PC-9 (cell line): ENCODE data around the gene PRKCH. TPM values are rescaled to one million over a fixed set of nuclear protein-coding genes. Genes with fewer than 3 reads are reported as not detected.

Experiments
- BruUV-seq: library from RNA; stranded (reverse); fragments of 400-500 nt; replicated peaks from 2 replicates; lab custom pipeline; 2021; lab: Mats Ljungman, UMichigan
- CTCF ChIA-PET: fragments of 300-600 bp; sonication (Branson Sonifier 250); formaldehyde crosslinking; loops from one replicate; lab custom pipeline; 2022; ENCODE audit warnings: antibody characterized with exemption; lab: Charles Lee
- POLR2A ChIA-PET: fragments of 300-600 bp; sonication (Branson Sonifier 250); formaldehyde crosslinking; loops from one replicate; lab custom pipeline; 2022; ENCODE audit warnings: antibody characterized with exemption; ENCODE audit not compliant: unreplicated experiment; lab: Charles Lee
- DNase-seq, 2 experiments: peaks; one replicate each; pipeline versions ENCODE4 v3.0.0 to v3.0.0-alpha.2; 2015 to 2022; ENCODE audit warnings: mixed read lengths in 1 of 2
- H2AFZ ChIP-seq: fragments of 200-600 bp; sonication (generic); 2 replicates; pipeline ENCODE4 v1.8.1; 2017; ENCODE audit warnings: antibody characterized with exemption
- H3F3A ChIP-seq: fragments of 200-600 bp; sonication (generic); 2 replicates; pipeline ENCODE4 v1.8.1; 2017; ENCODE audit warnings: antibody characterized with exemption, mild to moderate bottlenecking, low read depth; ENCODE audit not compliant: insufficient read depth
- H3K27ac ChIP-seq: fragments of 200-600 bp; sonication (generic); 2 replicates; pipeline ENCODE4 v1.6.1; 2016; ENCODE audit warnings: mixed run types
- H3K27me3 ChIP-seq: fragments of 200-600 bp; sonication (generic); 2 replicates; pipeline ENCODE4 v1.6.1; 2016; ENCODE audit warnings: low read depth, mixed run types; ENCODE audit not compliant: insufficient read depth
- H3K36me3 ChIP-seq: fragments of 200-600 bp; sonication (generic); 2 replicates; pipeline ENCODE4 v1.6.1; 2016; ENCODE audit warnings: low read depth, mixed run types
- H3K4me1 ChIP-seq: fragments of 200-600 bp; sonication (generic); replicated peaks from 2 replicates; pipeline ENCODE4 v1.6.1; 2016; ENCODE audit warnings: mixed run types; ENCODE audit not compliant: insufficient read depth
- H3K4me2 ChIP-seq: fragments of 200-600 bp; sonication (generic); 2 replicates; pipeline ENCODE4 v1.6.1; 2017; ENCODE audit warnings: mixed run types
- H3K4me3 ChIP-seq: fragments of 200-600 bp; sonication (generic); 2 replicates; pipeline ENCODE4 v1.6.1; 2016; ENCODE audit warnings: mixed run types
- H3K79me2 ChIP-seq: fragments of 200-600 bp; sonication (generic); 2 replicates; pipeline ENCODE4 v1.6.1; 2017; ENCODE audit warnings: low read depth, mixed run types
- H3K9me2 ChIP-seq: fragments of 200-600 bp; sonication (generic); 2 replicates; pipeline ENCODE4 v1.8.1; 2017; ENCODE audit warnings: mild to moderate bottlenecking; ENCODE audit not compliant: insufficient read depth
- H3K9me3 ChIP-seq: fragments of 200-600 bp; sonication (generic); 2 replicates; pipeline ENCODE4 v1.8.1; 2016; ENCODE audit warnings: low read depth; ENCODE audit not compliant: insufficient read depth
- H4K20me1 ChIP-seq: fragments of 200-600 bp; sonication (generic); 2 replicates; pipeline ENCODE4 v1.8.1; 2017; ENCODE audit not compliant: insufficient read depth
- CTCF ChIP-seq: fragments of 200-600 bp; sonication (generic); conservative IDR thresholded peaks from 2 replicates; pipeline ENCODE4 v1.6.1; 2017; ENCODE audit warnings: mixed run types, antibody characterized with exemption, mild to moderate bottlenecking, moderate library complexity
- EZH2 ChIP-seq: fragments of 200-600 bp; sonication (generic); IDR thresholded peaks from 2 replicates; pipeline ENCODE4 v1.8.0; 2017; ENCODE audit warnings: antibody characterized with exemption, low read depth
- intact Hi-C: fragments of 100-400 bp; cut with micrococcal nuclease; formaldehyde crosslinking; loops from one replicate; pipeline ENCODE4 v1.10.0; 2022; ENCODE audit not compliant: unreplicated experiment
- total RNA-seq: library from RNA; stranded (reverse); gene quantifications from 2 replicates; pipeline ENCODE4 v1.2.3, GENCODE V29; 2021

The PRKCH gene
- total RNA-seq, 1 experiment from 2014 or later, result 32.4 TPM

DNA sequence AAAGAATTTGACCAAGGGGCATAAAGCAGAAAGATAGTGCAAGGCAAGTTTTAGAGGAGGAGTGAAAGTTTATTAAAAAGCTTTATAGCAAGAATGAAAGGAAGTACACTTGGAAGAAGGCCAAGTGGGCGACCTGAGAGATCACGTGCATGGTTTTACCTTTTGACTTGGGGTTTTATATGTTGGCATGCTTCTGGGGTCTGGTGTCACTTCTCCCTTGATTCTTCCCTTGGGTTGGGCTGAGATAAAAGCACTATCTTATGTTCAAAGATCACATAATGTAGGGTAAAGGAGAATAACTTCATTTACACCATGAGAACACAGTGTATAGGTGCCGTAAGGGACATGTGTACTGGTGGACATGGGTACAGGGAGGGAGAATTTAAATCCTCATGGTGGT is 22.6 kb upstream of the PRKCH start:
- Histone ChIP-seq H3K27ac (no peak overlapping the region), H3K4me1 (0 out of 2 replicates have a peak, but pooled peaks cover 4% of the 10 kb centered on the region), H3K9me2 (no peaks in the 10 kb centered on the region), H3K27me3 (no peaks in the 10 kb centered on the region), H3K9me3 (peaks cover 3% of the 10 kb centered on the region; the same call in 1 of the 2 replicates), H3K36me3 (peaks cover 4% of the 10 kb centered on the region; the same call in 1 of the 2 replicates), H3K79me2 (no peaks in the 10 kb centered on the region), H2AFZ (no peak overlapping the region), H3K4me2 (no peak overlapping the region), H4K20me1 (no peaks in the 10 kb centered on the region), H3F3A (no peaks in the 10 kb centered on the region; the same call in 1 of the 2 replicates), H3K4me3 (no peak overlapping the region)
- no peak for TF ChIP-seq EZH2
- no peak for TF ChIP-seq CTCF
- no TSS peak for BruUV-seq
- DNase-seq, result no peak
- POLR2A ChIA-PET, result no interaction called here
- intact Hi-C loops, result loop anchor here (10.0 kb wide), 1 partner anchor 436 kb away; no protein-coding TSS in a partner anchor
- CTCF ChIA-PET, result no interaction called here

DNA sequence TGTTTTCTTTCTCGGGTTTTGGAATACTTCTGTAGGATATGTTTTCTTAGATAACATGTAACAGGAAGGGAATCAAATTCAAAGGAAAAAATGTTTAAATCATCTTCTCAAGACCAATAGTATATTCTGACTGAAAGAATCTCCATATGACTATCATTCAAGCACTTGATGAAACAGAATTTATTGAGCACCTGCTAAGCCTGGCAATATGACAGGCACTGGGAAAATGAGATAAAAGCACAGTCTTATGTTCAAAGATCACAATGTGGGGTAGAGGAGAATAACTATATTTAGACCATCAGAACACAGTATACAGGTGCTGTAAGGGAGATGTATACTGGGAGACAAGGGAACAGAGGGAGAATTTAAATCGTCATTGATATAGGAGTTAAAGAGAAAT is 21.2 kb upstream of the PRKCH start:
- H3K4me2 ChIP-seq, result no peak overlapping the region
- BruUV-seq, result no TSS peak
- no peaks in the 10 kb centered on the region for H3K9me2 ChIP-seq
- no peaks in the 10 kb centered on the region; the same call in 1 of the 2 replicates for H3F3A ChIP-seq
- no peak overlapping the region for H2AFZ ChIP-seq
- peaks cover 14% of the 10 kb centered on the region; the same call in 1 of the 2 replicates for H3K36me3 ChIP-seq
- H3K79me2 ChIP-seq, result no peaks in the 10 kb centered on the region
- no peak overlapping the region for H3K27ac ChIP-seq
- 0 out of 2 replicates have a peak, but pooled peaks cover 4% of the 10 kb centered on the region for H3K4me1 ChIP-seq
- H3K27me3 ChIP-seq, result no peaks in the 10 kb centered on the region
- no peak overlapping the region for H3K4me3 ChIP-seq
- TF ChIP-seq EZH2, result no peak
- no peak for TF ChIP-seq CTCF
- intact Hi-C loops, result no loop called here
- H4K20me1 ChIP-seq, result no peaks in the 10 kb centered on the region
- ChIA-PET POLR2A (interaction anchor here (0.5 kb wide), 1 partner anchor 148 kb away, joined by 6 read pairs; no protein-coding TSS in a partner anchor), CTCF (interaction anchor here (0.6 kb wide), 1 partner anchor 18 kb away, joined by 6 read pairs; no protein-coding TSS in a partner anchor)
- H3K9me3 ChIP-seq, result peaks cover 3% of the 10 kb centered on the region; the same call in 1 of the 2 replicates
- no peak for DNase-seq

GRCh38 chr14:61300754-61301153 is 20.6 kb upstream of the PRKCH start:
- H3K9me3 ChIP-seq, result peaks cover 6% of the 10 kb centered on the region; the same call in 1 of the 2 replicates
- H3K36me3 ChIP-seq, result peaks cover 14% of the 10 kb centered on the region; the same call in 1 of the 2 replicates
- H3K4me1 ChIP-seq, result 0 out of 2 replicates have a peak, but pooled peaks cover 4% of the 10 kb centered on the region
- no peaks in the 10 kb centered on the region for H4K20me1 ChIP-seq
- H3K4me3 ChIP-seq, result no peak overlapping the region
- no peak for TF ChIP-seq CTCF
- TF ChIP-seq EZH2, result no peak
- H3F3A ChIP-seq, result no peaks in the 10 kb centered on the region; the same call in 1 of the 2 replicates
- H3K4me2 ChIP-seq, result no peak overlapping the region
- POLR2A ChIA-PET, result interaction anchor here (0.5 kb wide), 1 partner anchor 147 kb away, joined by 6 read pairs; no protein-coding TSS in a partner anchor
- no peaks in the 10 kb centered on the region for H3K27me3 ChIP-seq
- CTCF ChIA-PET, result no interaction called here
- no peak overlapping the region for H2AFZ ChIP-seq
- H3K9me2 ChIP-seq, result no peaks in the 10 kb centered on the region
- no TSS peak for BruUV-seq
- no peak overlapping the region for H3K27ac ChIP-seq
- intact Hi-C loops, result no loop called here
- no peaks in the 10 kb centered on the region for H3K79me2 ChIP-seq
- DNase-seq, result no peak
